Brain microvascular endothelial cell (primary cell): ENCODE results near the gene B4GALNT3.

ENCODE experiments used
- DNase-seq: peaks from one replicate; pipeline ENCODE4 v3.0.0-alpha.2; 2020
- H3K27ac ChIP-seq: fragments of 250-450 bp; sonication (Bioruptor Pico); 2 replicates; pipeline ENCODE4 v1.5.1; 2020; ENCODE audit warnings: mild to moderate bottlenecking, moderate library complexity
- H3K27me3 ChIP-seq: fragments of 250-450 bp; sonication (Bioruptor Pico); replicated peaks from 2 replicates; pipeline ENCODE4 v1.5.1; 2020; ENCODE audit warnings: mild to moderate bottlenecking
- H3K36me3 ChIP-seq: fragments of 250-450 bp; sonication (Bioruptor Pico); replicated peaks from 2 replicates; pipeline ENCODE4 v1.5.1; 2020; ENCODE audit warnings: mild to moderate bottlenecking
- H3K4me3 ChIP-seq: 2 replicates; pipeline ENCODE4 v1.5.1; 2011; ENCODE audit warnings: low read depth, mild to moderate bottlenecking, control low read depth, low read length, moderate library complexity
- in situ Hi-C: cut with HindIII; loops from 2 replicates; pipeline ENCODE4 v1.10.0; 2017; ENCODE audit warnings: low sequenced_read_pairs, low pct_ligation_motif_present
- TF ChIP-seq, protein P1 (sequence below): IDR thresholded peaks from 2 replicates; pipeline ENCODE4 v1.5.1; 2011; ENCODE audit warnings: low read depth, mild to moderate bottlenecking, moderate library complexity, low read length, control low read depth, inconsistent platforms; ENCODE audit errors: missing control alignments

The B4GALNT3 gene

DNA sequence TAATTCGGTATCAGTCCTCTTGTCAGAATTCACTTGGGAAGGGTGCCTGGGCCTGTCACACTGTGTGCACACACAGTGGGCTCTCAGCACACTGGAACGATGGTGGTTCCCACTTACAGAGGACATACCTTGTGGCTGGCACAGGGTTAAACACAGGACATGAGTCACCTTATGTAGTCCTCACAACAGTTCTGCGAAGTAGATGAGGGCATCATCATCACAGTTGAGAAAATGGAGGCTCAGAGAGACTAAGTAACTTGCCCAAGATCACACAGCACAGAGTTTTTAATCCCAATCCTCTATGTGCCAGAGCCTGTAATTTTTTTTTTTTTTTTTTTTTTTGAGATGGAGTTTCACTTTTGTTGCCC, 112.8 kb downstream of the B4GALNT3 start:
- TF ChIP-seq, protein P1, sequence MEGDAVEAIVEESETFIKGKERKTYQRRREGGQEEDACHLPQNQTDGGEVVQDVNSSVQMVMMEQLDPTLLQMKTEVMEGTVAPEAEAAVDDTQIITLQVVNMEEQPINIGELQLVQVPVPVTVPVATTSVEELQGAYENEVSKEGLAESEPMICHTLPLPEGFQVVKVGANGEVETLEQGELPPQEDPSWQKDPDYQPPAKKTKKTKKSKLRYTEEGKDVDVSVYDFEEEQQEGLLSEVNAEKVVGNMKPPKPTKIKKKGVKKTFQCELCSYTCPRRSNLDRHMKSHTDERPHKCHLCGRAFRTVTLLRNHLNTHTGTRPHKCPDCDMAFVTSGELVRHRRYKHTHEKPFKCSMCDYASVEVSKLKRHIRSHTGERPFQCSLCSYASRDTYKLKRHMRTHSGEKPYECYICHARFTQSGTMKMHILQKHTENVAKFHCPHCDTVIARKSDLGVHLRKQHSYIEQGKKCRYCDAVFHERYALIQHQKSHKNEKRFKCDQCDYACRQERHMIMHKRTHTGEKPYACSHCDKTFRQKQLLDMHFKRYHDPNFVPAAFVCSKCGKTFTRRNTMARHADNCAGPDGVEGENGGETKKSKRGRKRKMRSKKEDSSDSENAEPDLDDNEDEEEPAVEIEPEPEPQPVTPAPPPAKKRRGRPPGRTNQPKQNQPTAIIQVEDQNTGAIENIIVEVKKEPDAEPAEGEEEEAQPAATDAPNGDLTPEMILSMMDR: no peak
- Histone ChIP-seq H3K27me3 (no peaks in the 10 kb centered on the region), H3K36me3 (no peaks in the 10 kb centered on the region), H3K27ac (no peak overlapping the region), H3K4me3 (no peak overlapping the region)
- in situ Hi-C loops: no loop called here
- DNase-seq: no peak

DNA sequence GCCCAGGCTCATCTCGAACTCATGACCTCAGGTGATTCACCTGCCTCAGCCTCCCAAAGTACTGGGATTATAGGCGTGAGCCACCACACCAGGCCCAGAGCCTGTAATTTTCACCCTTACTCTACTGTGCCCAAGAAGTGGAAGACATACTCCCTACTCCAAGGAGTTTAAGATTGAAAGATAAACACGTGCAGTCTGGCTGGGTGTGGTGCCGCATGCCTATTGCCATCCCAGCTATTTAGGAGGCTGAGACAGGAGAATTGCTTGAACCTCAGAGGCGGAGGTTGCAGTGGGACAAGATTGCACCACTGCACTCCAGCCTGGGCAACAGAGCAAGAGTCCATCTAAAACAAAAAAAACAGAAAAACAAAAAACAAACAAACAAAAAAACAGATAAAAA, 113.5 kb downstream of the B4GALNT3 start:
- TF ChIP-seq, protein P1: no peak
- H3K36me3 ChIP-seq: no peaks in the 10 kb centered on the region
- H3K27me3 ChIP-seq: no peaks in the 10 kb centered on the region
- no peak overlapping the region for H3K4me3 ChIP-seq
- in situ Hi-C loops: no loop called here
- no peak for DNase-seq
- H3K27ac ChIP-seq: no peak overlapping the region

DNA sequence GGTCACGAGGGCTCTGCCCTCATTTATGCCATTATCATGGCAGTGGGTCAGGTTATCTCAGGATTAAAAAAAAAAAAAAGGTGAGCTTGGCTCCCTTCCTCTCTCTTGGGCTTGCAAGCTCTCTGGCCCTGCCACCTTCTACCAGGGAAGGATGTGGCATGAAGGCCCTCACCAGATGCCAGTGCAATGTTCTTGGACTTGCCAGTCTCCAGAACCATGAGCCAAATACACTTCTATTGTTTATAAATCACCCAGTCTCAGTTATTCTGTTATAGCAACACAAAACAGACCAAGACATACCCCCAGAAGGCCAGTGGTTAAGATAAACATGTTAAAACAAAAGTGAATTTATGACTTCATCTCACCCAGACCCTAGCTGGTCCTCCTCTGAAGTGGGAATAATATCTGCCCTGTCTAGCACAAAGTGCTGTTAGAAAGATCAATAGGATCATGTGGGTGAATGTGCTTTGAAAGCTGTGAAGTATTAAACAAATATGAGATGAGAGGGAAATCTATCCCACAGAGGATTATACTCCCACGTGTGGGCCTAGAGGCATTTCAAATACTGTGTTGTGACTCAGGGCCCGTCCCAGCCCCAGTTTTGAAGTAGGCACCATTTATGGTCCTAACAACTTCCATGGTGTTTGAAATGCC, 114.9 kb downstream of the B4GALNT3 start:
- in situ Hi-C loops: no loop called here
- H3K27ac ChIP-seq: no peak overlapping the region
- no peaks in the 10 kb centered on the region for H3K36me3 ChIP-seq
- no peak for DNase-seq
- TF ChIP-seq, protein P1: no peak
- no peaks in the 10 kb centered on the region for H3K27me3 ChIP-seq
- H3K4me3 ChIP-seq: no peak overlapping the region

DNA sequence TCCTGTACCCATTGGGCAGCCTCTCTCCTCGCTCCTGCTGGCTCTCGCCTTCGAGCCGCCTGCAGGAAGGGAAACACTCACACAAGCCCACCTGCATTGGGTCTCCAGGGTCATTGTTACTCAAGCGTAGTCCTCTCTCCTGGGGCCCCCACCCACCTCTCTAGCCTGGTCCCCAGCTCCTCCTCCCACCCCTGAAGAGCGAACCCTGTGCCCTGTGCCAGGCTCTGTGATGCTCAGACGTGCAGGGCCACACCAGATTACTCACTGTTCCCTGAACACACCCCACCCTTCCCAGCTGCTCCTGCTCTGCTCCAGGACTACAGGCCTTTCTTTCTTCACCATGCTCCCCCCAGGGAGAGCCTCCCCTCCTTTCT, 115.4 kb downstream of the B4GALNT3 start:
- in situ Hi-C loops: no loop called here

DNA sequence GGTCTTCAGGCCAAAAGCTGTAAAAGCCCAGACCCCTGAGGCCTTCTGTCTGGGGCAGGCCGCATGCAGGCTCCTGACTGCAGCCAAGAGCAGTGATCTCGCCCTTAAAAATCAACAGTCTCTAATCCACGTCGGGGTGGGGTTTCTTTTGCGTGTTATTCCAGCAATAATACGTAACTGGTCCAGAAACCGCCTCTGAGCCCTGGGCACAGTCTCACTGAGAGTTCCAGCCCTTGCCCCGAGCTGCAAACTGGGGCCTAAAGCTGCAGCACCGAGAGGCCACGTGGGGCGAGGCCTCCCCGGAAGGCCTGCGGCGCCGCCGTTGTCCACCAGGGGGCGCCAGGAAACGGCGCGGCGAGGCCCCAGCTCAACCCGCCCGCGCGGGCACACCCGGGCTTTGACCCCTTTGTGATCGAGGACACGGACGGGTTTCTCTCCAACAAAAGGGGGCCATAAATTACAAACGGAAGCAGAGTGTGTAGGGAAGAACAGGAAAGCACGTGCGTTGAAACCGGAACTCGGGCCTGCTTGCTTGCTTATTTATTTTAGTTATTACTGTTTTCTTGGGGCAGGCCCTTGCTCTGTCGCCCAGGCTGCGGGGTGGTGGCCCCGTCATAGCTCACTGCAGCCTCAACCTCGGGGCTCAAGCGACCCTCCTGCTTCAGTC, 116.3 kb downstream of the B4GALNT3 start:
- no peaks in the 10 kb centered on the region for H3K36me3 ChIP-seq
- peak; percentile 28 for DNase-seq
- TF ChIP-seq, protein P1: peak; percentile 76
- no peak overlapping the region for H3K27ac ChIP-seq
- no peak overlapping the region for H3K4me3 ChIP-seq
- in situ Hi-C loops: no loop called here
- H3K27me3 ChIP-seq: no peaks in the 10 kb centered on the region

More for the DNA sequence above, 115.4 kb downstream of the B4GALNT3 start:
- H3K27me3 ChIP-seq: no peaks in the 10 kb centered on the region
- no peak for DNase-seq
- TF ChIP-seq, protein P1: no peak
- H3K27ac ChIP-seq: no peak overlapping the region
- H3K4me3 ChIP-seq: no peak overlapping the region
- no peaks in the 10 kb centered on the region for H3K36me3 ChIP-seq
